ENCODE data around the gene NLK. TPM values are rescaled to one million over a fixed set of nuclear protein-coding genes. Genes with fewer than 3 reads are reported as not detected.
A peak's percentile ranks its signal among the peaks of the same experiment; 100 is the strongest.
"Not testable (repeated sequence)": the region's sequence is repeated elsewhere in the genome, so short reads cannot be mapped to it uniquely, and the experiment has no call there.

Gene NLK
- total RNA-seq, 2 experiments from 2014 or later = 7.1 to 8.8 TPM

DNA sequence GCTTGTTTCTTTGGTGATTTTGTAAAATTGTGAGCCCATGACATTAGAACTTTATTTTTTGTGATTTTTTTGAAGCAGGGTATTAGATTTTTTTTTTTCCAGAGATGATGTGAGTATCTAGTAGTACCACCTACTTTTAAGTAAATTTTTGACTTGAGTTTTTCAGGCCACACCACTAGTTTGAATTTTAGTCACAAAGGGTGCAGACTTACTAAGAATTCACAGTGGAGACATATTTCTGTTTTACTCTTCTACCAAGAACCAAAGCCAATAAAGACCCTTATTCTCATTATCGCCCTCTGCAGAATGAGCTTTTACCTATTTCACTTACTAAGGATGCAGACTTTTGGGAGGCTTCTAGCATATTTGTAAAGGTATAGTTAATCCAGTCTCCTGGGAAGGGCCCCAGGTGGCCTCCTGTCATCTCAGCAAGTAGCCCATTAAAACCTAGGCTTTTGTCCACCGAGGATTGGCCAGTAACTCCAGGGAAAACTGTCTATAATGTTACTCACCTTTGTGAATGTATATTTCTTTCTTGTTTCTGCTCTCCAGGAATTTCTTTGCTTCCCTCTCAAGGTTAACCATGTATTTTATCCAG lies 30.6 kb downstream of the NLK start:
- DNase-seq (no peak), ATAC-seq (peak; percentile 55)
- H3K27ac Mint-ChIP-seq = no peak overlapping the region
- no peak overlapping the region for H3K4me3 Mint-ChIP-seq
- no peaks in the 10 kb centered on the region for H3K27me3 Mint-ChIP-seq
- H3K9me3 Mint-ChIP-seq (ENCODE audit: low read depth) = peaks cover 11% of the 10 kb centered on the region
- ChIA-PET POLR2A (interaction anchor here (0.5 kb wide), 1 partner anchor 99 kb away, joined by 11 read pairs; no protein-coding TSS in a partner anchor), CTCF (no interaction called here)
- peaks cover 15% of the 10 kb centered on the region for H3K36me3 Mint-ChIP-seq (ENCODE audit: low read depth)
- intact Hi-C loops (cut with DNase I, micrococcal nuclease) = no loop called here
- peaks cover 54% of the 10 kb centered on the region for H3K4me1 Mint-ChIP-seq

DNA sequence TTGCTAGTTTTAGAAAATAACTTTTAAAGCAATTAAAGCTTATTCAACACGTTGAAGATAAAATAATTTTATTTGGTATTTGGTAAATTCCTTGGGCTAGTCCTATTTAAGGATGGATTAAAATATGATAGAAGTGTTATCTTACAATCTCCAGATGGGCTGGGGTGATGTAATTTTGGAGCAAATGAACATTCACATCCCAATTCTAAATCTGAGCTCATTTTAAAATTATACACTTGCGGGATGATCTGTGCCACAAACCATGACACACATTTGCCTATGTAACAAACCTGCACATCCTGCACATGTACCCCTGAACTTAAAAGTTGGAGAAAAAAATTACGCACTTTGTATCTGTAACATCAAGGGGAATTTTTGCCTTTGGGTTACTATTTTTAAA lies 31.5 kb downstream of the NLK start:
- H3K4me1 Mint-ChIP-seq = peaks cover 62% of the 10 kb centered on the region
- H3K36me3 Mint-ChIP-seq (ENCODE audit: low read depth) = peaks cover 11% of the 10 kb centered on the region
- no peak overlapping the region for H3K4me3 Mint-ChIP-seq
- POLR2A ChIA-PET = no interaction called here
- no peak overlapping the region for H3K27ac Mint-ChIP-seq
- CTCF ChIA-PET = interaction anchor here (0.7 kb wide), 1 partner anchor 180 kb away, joined by 3 read pairs; no protein-coding TSS in a partner anchor
- intact Hi-C loops (cut with DNase I, micrococcal nuclease) = no loop called here
- ATAC-seq (no peak), DNase-seq (no peak)
- H3K27me3 Mint-ChIP-seq = no peaks in the 10 kb centered on the region
- peaks cover 11% of the 10 kb centered on the region for H3K9me3 Mint-ChIP-seq (ENCODE audit: low read depth)

DNA sequence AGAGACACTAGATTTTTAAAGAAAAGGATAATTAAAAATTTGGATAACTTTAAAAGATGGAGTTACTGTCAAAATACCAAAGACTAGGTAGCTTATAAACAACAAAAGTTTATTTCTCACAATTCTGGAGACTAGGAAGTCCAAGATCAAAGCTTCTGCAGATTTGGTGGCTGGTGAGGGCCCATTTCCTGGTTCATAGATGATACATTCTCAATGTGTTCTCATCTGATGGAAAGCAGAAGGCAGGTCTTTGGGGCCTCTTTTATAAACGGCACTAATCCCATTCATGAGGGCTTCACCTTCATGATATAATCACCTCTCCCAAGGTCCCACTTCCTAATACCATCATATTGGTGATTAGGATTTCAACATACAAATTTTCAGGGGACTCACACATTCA lies 33.7 kb downstream of the NLK start:
- Mint-ChIP-seq H3K36me3 (ENCODE audit: low read depth) (peaks cover 7% of the 10 kb centered on the region), H3K4me1 (peaks cover 64% of the 10 kb centered on the region), H3K27me3 (no peaks in the 10 kb centered on the region), H3K4me3 (no peak overlapping the region), H3K27ac (no peak overlapping the region), H3K9me3 (ENCODE audit: low read depth) (peaks cover 7% of the 10 kb centered on the region)
- no peak for ATAC-seq
- DNase-seq = no peak
- ChIA-PET POLR2A (no interaction called here), CTCF (interaction anchor here (1.1 to 1.4 kb wide), 5 partner anchors 11 to 19 kb away, joined by 3 to 5 read pairs (median 4); no protein-coding TSS in a partner anchor)
- intact Hi-C loops (cut with DNase I, micrococcal nuclease) = no loop called here

DNA sequence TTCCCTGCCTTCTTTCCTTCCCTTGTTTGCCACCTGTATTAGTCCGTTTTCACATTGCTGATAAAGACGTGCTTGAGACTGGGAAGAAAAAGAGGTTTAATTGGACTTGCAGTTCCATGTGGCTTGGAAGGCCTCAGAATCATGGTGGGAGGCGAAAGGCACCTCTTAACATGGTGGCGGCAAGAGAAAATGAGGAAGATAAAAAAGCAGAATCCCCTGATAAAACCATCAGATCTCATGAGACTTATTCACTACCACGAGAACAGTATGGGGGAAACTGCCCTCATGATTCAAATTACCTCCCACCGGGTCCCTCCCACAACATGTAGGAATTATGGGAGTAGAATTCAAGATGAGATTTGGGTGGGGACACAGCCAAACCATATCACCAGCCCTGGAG lies 34.7 kb downstream of the NLK start:
- intact Hi-C loops (cut with DNase I, micrococcal nuclease) = not testable (repeated sequence)
- peaks cover 55% of the 10 kb centered on the region for H3K4me1 Mint-ChIP-seq

DNA sequence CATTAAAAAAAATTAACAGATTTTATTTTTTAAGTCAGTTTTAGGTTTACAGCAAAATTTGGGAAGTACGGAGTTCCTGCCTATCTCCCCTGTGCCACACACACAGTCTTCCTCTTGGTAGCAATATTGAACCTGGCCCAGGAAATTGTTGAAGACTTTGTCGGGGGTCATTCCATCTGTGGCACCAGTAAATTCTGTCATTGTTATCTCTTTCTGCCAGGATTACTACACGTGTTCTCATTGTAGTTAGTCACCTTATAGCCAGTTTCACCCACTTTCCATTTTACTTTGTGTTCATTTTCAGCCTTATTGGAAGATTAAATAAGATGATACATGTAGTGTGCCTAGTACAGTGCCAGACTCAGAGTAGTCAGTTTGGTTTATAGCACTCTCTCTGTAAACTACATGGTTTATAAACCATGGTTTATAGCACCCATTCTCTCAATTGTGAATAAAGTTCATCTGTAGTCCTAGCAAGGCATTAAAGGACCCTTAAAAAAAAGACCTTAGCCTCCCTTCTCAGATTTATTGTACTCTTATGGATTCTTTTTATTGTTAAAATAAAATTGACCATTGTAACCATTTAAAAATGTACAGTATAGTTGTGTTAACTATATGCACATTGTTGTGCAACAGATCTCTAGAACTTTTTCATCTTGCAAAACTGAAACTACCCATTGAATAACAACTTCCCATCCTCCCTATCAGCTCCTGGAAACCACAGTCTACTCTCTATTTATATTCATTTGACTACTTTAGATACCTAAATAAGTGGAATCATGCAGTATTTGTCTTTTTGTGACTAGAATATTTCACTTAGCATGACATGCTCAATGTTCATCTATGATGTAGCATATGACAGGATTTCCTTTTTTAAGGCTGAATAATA lies 36.1 kb downstream of the NLK start:
- peak; percentile 36 for ATAC-seq
- Mint-ChIP-seq H3K27ac (no peak overlapping the region), H3K4me3 (no peak overlapping the region), H3K9me3 (ENCODE audit: low read depth) (no peaks in the 10 kb centered on the region), H3K27me3 (no peaks in the 10 kb centered on the region), H3K4me1 (peaks cover 44% of the 10 kb centered on the region), H3K36me3 (ENCODE audit: low read depth) (no peaks in the 10 kb centered on the region)
- no peak for DNase-seq
- ChIA-PET POLR2A (no interaction called here), CTCF (no interaction called here)
- intact Hi-C loops (cut with DNase I, micrococcal nuclease) = loop anchor here in 1 of 2 experiments (2.0 kb wide), 1 partner anchor 20 kb away; no protein-coding TSS in a partner anchor

More for the DNA sequence above, 34.7 kb downstream of the NLK start:
- H3K9me3 Mint-ChIP-seq (ENCODE audit: low read depth); H3K4me3 Mint-ChIP-seq; CTCF ChIA-PET; H3K27me3 Mint-ChIP-seq; DNase-seq; POLR2A ChIA-PET; ATAC-seq; H3K36me3 Mint-ChIP-seq (ENCODE audit: low read depth); H3K27ac Mint-ChIP-seq: not testable (repeated sequence)

DNA sequence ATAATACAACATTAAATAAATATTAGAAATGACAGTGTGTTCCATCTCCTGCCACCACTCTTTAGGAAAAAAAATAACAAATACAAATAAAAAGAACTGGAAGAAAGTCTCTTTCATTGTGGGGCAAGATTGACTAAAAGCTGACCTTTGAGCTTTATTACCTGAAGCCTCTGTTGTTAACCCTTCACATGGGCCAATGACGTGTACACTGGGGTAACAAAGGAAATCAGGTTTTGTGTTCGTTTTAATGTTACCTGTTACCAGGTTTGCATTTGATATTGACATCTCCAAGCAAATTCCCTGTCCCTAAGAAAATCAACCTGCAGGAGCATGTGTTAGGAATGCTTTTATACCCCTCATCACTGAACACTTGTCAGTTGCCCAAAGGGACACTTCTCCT lies 39.0 kb downstream of the NLK start:
- DNase-seq = no peak
- Mint-ChIP-seq H3K9me3 (ENCODE audit: low read depth) (no peaks in the 10 kb centered on the region), H3K36me3 (ENCODE audit: low read depth) (peaks cover 5% of the 10 kb centered on the region), H3K4me1 (peaks cover 35% of the 10 kb centered on the region), H3K27ac (no peak overlapping the region), H3K4me3 (no peak overlapping the region), H3K27me3 (no peaks in the 10 kb centered on the region)
- intact Hi-C loops (cut with DNase I, micrococcal nuclease) = loop anchor here in 1 of 2 experiments (5.0 kb wide), 1 partner anchor 36 kb away; no protein-coding TSS in a partner anchor
- ATAC-seq = no peak
- ChIA-PET CTCF (interaction anchor here (0.6 kb wide), 1 partner anchor 25 kb away, joined by 3 read pairs; no protein-coding TSS in a partner anchor), POLR2A (no interaction called here)

DNA sequence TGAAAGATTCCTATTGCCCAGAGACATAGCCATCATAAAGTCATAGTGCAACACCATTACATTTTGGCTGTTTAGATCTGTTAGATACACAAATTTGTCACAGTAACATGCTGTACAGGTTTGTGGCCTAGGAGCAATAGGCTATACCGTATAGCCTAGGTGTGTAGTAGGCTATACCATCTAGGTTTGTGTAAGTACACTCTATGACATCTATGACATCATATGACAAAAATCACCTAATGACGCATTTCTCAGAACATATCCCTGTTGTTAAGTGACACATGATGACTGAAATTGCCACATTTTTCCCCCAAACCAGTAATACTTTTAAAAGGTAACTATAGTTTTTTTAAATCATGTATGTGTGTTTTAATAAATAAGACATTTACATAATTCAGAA lies 43.3 kb downstream of the NLK start:
- ChIA-PET POLR2A (no interaction called here), CTCF (interaction anchor here (0.6 kb wide), 1 partner anchor 15 kb away, joined by 3 read pairs; no protein-coding TSS in a partner anchor)
- H3K27me3 Mint-ChIP-seq = no peaks in the 10 kb centered on the region
- DNase-seq (no peak), ATAC-seq (peak; percentile 72)
- peaks cover 25% of the 10 kb centered on the region for H3K4me1 Mint-ChIP-seq
- H3K27ac Mint-ChIP-seq = no peak overlapping the region
- intact Hi-C loops (cut with DNase I, micrococcal nuclease) = no loop called here
- peaks cover 2% of the 10 kb centered on the region for H3K9me3 Mint-ChIP-seq (ENCODE audit: low read depth)
- no peak overlapping the region for H3K4me3 Mint-ChIP-seq
- H3K36me3 Mint-ChIP-seq (ENCODE audit: low read depth) = peaks cover 8% of the 10 kb centered on the region

DNA sequence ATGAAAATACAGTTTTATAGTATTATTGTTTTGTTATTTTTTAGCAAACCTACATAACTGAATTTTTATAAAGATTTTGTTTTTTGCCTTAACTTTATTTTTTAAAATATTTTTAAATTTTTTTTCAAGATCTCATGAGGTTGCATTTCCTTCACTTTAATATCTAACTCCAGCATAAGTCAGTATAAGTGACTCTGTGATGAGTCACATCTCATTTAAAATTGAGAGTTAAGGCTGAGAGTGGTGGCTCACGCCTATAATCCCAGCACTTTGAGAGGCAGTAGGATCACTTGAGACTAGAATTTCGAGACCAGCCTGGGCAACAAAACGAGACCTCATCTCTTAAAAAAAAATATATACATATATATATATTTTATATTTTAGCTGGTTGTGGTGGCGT lies 44.0 kb downstream of the NLK start:
- Mint-ChIP-seq H3K9me3 (ENCODE audit: low read depth) (peaks cover 2% of the 10 kb centered on the region), H3K27me3 (no peaks in the 10 kb centered on the region), H3K4me3 (no peak overlapping the region), H3K27ac (no peak overlapping the region), H3K36me3 (ENCODE audit: low read depth) (peaks cover 8% of the 10 kb centered on the region), H3K4me1 (peaks cover 27% of the 10 kb centered on the region)
- DNase-seq (no peak), ATAC-seq (peak; percentile 30)
- intact Hi-C loops (cut with DNase I, micrococcal nuclease) = no loop called here
- ChIA-PET POLR2A (no interaction called here), CTCF (no interaction called here)

DNA sequence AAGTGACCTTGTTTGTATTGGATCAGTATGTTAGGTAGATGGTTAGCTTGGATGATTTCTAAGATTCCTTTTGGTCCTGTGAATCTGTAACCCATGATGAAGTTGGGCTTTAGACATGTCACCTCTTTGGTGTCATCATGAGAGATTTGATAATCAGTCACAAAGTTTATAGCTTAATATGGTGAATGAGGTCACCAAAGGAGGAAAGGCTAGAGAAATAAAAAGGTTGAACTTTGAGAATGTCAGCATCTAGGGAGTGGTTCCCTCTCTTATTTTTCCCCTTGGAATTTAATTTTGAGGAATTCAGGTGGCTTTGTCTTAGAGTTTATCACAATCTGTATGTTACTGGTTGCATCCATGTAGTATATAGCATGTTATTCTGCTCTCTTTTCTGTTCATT lies 45.3 kb downstream of the NLK start:
- H3K9me3 Mint-ChIP-seq (ENCODE audit: low read depth) = peaks cover 2% of the 10 kb centered on the region
- peaks cover 8% of the 10 kb centered on the region for H3K36me3 Mint-ChIP-seq (ENCODE audit: low read depth)
- no peak overlapping the region for H3K27ac Mint-ChIP-seq
- intact Hi-C loops (cut with DNase I, micrococcal nuclease) = no loop called here
- H3K4me1 Mint-ChIP-seq = peaks cover 27% of the 10 kb centered on the region
- ChIA-PET CTCF (interaction anchor here (0.7 kb wide), 1 partner anchor 10 kb away, joined by 3 read pairs; no protein-coding TSS in a partner anchor), POLR2A (no interaction called here)
- H3K4me3 Mint-ChIP-seq = no peak overlapping the region
- ATAC-seq = no peak
- no peaks in the 10 kb centered on the region for H3K27me3 Mint-ChIP-seq
- no peak for DNase-seq

DNA sequence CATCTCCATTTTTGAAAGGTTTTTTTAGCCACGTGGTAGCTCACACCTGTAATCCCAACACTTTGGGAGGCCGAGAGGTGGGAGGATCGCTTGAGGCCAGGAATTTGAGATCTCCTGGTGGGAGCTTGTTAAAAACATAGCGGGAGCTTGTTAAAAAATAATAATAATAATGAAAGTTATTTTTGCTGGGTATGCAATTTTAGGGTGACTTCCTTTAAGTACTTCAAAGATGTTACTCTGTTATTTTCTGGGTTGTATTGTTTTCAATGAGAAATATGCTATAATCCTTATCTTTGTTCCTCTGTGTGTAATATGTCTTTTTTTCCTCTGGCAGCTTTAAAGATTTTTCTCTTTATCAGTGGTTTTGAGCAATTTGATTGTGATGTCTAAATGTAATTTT lies 48.1 kb downstream of the NLK start:
- Mint-ChIP-seq H3K9me3 (ENCODE audit: low read depth) (peaks cover 2% of the 10 kb centered on the region), H3K27me3 (no peaks in the 10 kb centered on the region), H3K4me1 (peaks cover 16% of the 10 kb centered on the region), H3K27ac (no peak overlapping the region), H3K36me3 (ENCODE audit: low read depth) (peaks cover 3% of the 10 kb centered on the region), H3K4me3 (no peak overlapping the region)
- ATAC-seq (no peak), DNase-seq (no peak)
- intact Hi-C loops (cut with DNase I, micrococcal nuclease) = loop anchor here in 1 of 2 experiments (10.0 kb wide), 1 partner anchor 46 kb away; the partner anchor contains the start of gene NLK
- POLR2A ChIA-PET = no interaction called here
- CTCF ChIA-PET = no interaction called here

DNA sequence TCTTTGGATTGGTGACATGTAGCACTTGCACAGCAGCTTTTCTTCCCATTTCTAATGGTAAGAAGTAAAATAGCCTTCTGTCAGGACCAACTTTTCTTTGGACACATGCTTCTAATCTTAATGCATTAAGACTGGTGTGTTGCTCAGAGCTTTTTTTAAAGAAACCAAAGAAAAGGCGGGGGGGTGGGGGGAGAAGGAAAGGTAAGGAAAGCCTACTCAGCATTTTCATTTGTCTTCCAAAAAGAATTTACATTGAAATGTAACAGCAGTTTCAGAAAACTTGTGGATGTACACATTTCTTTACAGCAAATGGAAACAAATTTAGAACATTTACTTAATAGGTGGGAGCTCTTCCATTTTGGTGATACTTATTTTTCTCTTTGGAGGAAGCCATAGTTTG lies 49.6 kb downstream of the NLK start:
- DNase-seq = no peak
- Mint-ChIP-seq H3K36me3 (ENCODE audit: low read depth) (peaks cover 3% of the 10 kb centered on the region), H3K27ac (no peak overlapping the region), H3K4me1 (peaks cover 10% of the 10 kb centered on the region), H3K27me3 (no peaks in the 10 kb centered on the region), H3K4me3 (no peak overlapping the region), H3K9me3 (ENCODE audit: low read depth) (peaks cover 2% of the 10 kb centered on the region)
- no peak for ATAC-seq
- CTCF ChIA-PET = interaction anchor here (1.3 kb wide), 1 partner anchor 12 kb away, joined by 3 read pairs; no protein-coding TSS in a partner anchor
- POLR2A ChIA-PET = no interaction called here
- intact Hi-C loops (cut with DNase I, micrococcal nuclease) = loop anchor here in 1 of 2 experiments (10.0 kb wide), 1 partner anchor 47 kb away; the partner anchor contains the start of gene NLK

Measured in activated CD4-positive, alpha-beta T cell treated with anti-CD3 and anti-CD28 coated beads for 36 hours (primary cell).